ENCODE measurements around the gene TWIST2. TPM values are rescaled to one million over a fixed set of nuclear protein-coding genes. Genes with fewer than 3 reads are reported as not detected.

The TWIST2 gene
- total RNA-seq, 3 donors from 2014 or later = 38.2 to 200 (median 178) TPM

DNA sequence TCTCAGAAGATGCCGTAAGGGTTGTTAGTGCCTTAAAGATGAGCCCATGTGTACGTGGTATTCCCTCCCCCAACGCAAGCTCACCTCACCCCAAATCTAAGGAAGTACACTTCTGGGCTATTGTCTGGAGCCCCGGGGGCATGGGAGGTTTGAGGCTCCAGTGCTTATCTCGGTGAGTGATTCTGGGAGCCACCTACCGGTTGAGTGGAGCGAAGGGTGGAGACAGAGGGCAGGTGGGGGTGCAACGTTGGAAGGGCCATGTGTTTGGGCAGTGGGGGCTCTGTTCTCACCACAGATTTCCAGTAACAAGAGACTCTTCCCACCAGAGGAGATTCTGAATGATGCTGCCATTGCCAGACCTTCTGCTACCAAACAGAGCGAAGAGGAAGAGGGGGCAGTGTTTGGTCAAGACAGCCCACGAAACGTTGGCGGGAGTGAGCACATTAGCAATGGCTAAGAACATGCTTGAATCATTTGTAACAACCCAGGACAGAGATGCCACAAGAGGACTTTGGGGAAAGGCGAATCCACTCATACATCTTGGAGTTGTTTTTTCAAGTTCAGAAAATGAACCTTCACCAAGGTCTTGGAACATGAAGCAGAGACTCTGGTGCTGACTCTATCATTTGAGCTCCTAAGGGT, 38.7 kb downstream of the TWIST2 start:
- intact Hi-C loops (cut with DNase I; ENCODE audit: low total_unique reads) = no loop called here
- no peak for TF ChIP-seq POLR2AphosphoS5 (IDR thresholded peaks at IDR 0.05)
- no peak for TF ChIP-seq POLR2A (IDR thresholded peaks at IDR 0.05)
- TF ChIP-seq, protein P1, sequence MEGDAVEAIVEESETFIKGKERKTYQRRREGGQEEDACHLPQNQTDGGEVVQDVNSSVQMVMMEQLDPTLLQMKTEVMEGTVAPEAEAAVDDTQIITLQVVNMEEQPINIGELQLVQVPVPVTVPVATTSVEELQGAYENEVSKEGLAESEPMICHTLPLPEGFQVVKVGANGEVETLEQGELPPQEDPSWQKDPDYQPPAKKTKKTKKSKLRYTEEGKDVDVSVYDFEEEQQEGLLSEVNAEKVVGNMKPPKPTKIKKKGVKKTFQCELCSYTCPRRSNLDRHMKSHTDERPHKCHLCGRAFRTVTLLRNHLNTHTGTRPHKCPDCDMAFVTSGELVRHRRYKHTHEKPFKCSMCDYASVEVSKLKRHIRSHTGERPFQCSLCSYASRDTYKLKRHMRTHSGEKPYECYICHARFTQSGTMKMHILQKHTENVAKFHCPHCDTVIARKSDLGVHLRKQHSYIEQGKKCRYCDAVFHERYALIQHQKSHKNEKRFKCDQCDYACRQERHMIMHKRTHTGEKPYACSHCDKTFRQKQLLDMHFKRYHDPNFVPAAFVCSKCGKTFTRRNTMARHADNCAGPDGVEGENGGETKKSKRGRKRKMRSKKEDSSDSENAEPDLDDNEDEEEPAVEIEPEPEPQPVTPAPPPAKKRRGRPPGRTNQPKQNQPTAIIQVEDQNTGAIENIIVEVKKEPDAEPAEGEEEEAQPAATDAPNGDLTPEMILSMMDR (IDR thresholded peaks at IDR 0.05) = no peak
- no peak overlapping the region for H3K4me3 ChIP-seq
- H3K9me3 ChIP-seq = no peaks in the 10 kb centered on the region
- H3K27me3 ChIP-seq = no peaks in the 10 kb centered on the region
- no peaks in the 10 kb centered on the region for H3K36me3 ChIP-seq
- no peak overlapping the region for H3K27ac ChIP-seq
- DNase-seq (ENCODE audit: low spot score in 2 of 2) = no peak
- H3K4me1 ChIP-seq = no peaks in the 10 kb centered on the region

DNA sequence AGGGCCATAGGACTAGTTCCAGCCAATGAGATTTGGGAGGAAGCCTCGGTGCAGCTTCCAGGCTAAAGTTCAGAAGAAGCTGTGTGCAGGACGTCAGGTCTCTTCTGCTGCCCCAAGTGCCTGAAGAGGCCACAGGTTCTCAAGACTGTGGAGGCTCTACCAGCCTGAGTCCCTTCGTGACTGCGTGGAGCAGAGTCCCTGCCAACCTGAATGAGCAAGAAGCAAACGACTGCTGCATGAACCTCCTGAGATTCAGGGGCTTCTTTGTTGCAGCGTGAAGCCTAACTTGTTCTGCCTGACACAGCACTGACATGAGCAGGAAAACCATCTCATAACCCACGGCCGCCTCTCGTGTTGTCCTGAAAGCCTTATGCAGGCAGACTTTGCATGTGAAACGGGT, 39.7 kb downstream of the TWIST2 start:
- intact Hi-C loops (cut with DNase I; ENCODE audit: low total_unique reads) = no loop called here
- no peaks in the 10 kb centered on the region for H3K27me3 ChIP-seq
- no peaks in the 10 kb centered on the region for H3K36me3 ChIP-seq

DNA sequence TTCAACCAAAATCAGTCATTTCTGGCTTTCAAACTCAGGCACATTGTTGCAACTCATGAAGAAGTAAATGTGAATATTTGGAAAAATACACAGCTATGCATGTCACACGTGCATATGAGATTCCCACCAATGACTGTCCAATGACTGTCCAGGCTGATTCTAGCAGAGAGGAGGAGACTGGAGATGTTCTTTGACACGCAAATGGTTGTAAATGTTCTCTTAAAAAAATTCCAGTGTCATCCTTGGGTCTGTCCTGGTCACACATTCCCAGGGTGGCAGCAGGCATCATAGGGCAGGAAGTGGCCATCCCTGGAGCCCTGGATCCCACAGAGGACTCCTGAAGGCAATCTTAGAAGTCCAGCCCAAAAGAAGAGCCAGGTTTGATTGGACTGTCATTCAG, 40.9 kb downstream of the TWIST2 start:
- no peaks in the 10 kb centered on the region for H3K27me3 ChIP-seq
- H3K27ac ChIP-seq = no peak overlapping the region

More for the DNA sequence above, 39.7 kb downstream of the TWIST2 start:
- no peak overlapping the region for H3K27ac ChIP-seq
- DNase-seq (ENCODE audit: low spot score in 2 of 2) = no peak
- H3K4me3 ChIP-seq = no peak overlapping the region
- no peaks in the 10 kb centered on the region for H3K9me3 ChIP-seq
- no peak for TF ChIP-seq POLR2AphosphoS5 (IDR thresholded peaks at IDR 0.05)
- TF ChIP-seq, protein P1 (IDR thresholded peaks at IDR 0.05) = no peak
- no peak for TF ChIP-seq POLR2A (IDR thresholded peaks at IDR 0.05)
- no peaks in the 10 kb centered on the region for H3K4me1 ChIP-seq

DNA sequence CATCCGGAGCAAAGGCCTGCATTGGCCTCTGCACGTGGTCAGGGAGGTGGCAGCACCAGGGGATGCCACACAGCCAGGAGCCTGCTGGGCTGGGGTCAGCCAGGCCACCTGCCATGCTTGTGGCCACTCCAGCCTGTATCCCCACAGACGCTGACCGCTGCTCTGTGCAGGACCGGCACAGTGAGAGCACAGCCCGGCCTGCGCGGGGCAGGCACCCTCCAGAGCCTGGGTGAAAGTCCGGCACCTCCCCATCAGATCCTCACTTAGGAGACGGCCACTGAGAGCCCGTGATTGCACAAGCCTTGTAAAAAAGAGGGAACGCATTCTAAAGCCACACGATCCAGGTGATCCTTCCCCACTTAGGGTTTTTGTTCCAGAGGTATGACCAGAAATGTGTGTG, 42.2 kb downstream of the TWIST2 start:
- H3K36me3 ChIP-seq = no peaks in the 10 kb centered on the region
- intact Hi-C loops (cut with DNase I; ENCODE audit: low total_unique reads) = no loop called here
- DNase-seq (ENCODE audit: low spot score in 2 of 2) = no peak
- H3K27me3 ChIP-seq = no peaks in the 10 kb centered on the region
- H3K27ac ChIP-seq = no peak overlapping the region
- H3K9me3 ChIP-seq = no peaks in the 10 kb centered on the region
- H3K4me3 ChIP-seq = no peak overlapping the region
- no peaks in the 10 kb centered on the region for H3K4me1 ChIP-seq
- TF ChIP-seq, protein P1 (IDR thresholded peaks at IDR 0.05) = no peak
- TF ChIP-seq POLR2AphosphoS5 (IDR thresholded peaks at IDR 0.05) (no peak), POLR2A (IDR thresholded peaks at IDR 0.05) (no peak)

More for the DNA sequence above, 40.9 kb downstream of the TWIST2 start:
- H3K4me3 ChIP-seq = no peak overlapping the region
- H3K9me3 ChIP-seq = no peaks in the 10 kb centered on the region
- intact Hi-C loops (cut with DNase I; ENCODE audit: low total_unique reads) = no loop called here
- no peak for DNase-seq (ENCODE audit: low spot score in 2 of 2)
- no peaks in the 10 kb centered on the region for H3K4me1 ChIP-seq
- no peaks in the 10 kb centered on the region for H3K36me3 ChIP-seq
- TF ChIP-seq POLR2AphosphoS5 (IDR thresholded peaks at IDR 0.05) (no peak), POLR2A (IDR thresholded peaks at IDR 0.05) (no peak)
- TF ChIP-seq, protein P1 (IDR thresholded peaks at IDR 0.05) = no peak

DNA sequence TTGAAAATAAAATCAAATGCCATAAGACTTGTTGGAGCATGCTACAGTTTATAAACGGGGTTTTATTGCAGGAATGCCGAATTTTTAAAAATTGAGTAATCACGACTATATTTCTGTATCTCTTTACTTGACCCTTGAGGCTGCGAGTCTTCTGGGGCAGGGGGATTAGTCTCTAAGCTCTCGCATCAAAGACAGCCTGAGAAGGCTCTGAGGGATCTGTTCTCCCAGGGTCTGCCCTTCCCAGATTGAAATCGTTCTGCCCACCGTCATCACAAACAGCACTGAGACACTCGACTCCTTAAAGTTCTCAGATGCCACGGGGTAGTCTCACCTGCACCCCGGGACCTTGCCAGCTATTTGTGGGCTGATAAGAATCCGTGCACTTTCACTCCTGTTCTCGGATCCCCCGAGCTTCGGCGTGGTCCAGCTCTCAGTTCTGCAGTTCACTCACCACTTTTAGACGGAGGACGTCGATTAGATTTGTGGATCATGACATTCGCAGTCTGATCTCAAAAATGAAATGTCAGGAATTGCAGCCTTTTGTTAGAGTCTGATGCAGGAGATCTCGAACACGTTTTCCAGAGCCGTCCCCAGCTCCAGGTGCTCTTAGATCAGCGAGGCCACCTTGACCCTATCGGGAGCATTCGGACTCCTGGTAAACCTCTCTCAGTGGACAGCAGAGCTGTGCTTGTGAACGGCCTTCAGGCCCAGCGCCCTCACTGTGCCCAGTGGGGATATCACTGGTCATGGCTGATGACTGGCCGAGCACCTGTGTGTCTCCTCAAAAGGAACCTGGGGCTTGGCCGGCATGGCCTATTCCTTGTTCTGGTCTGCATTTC, 43.0 kb downstream of the TWIST2 start:
- intact Hi-C loops (cut with DNase I; ENCODE audit: low total_unique reads) = no loop called here
- H3K4me3 ChIP-seq = peak overlapping the region in 1 of 3 donors; percentile 23

More for the DNA sequence above, 43.0 kb downstream of the TWIST2 start:
- TF ChIP-seq POLR2A (IDR thresholded peaks at IDR 0.05) (no peak), POLR2AphosphoS5 (IDR thresholded peaks at IDR 0.05) (no peak)
- TF ChIP-seq, protein P1 (IDR thresholded peaks at IDR 0.05) = no peak
- H3K4me1 ChIP-seq = peaks cover 0 to 3% of the 10 kb centered on the region in 2 donors
- no peaks in the 10 kb centered on the region for H3K36me3 ChIP-seq
- DNase-seq (ENCODE audit: low spot score in 2 of 2) = no peak
- no peaks in the 10 kb centered on the region for H3K9me3 ChIP-seq
- H3K27me3 ChIP-seq = no peaks in the 10 kb centered on the region
- peak overlapping the region in 1 of 2 donors; percentile 48 for H3K27ac ChIP-seq

Measured in breast epithelium (tissue), 4 donors.